HG03196 (cell line): ENCODE data around the gene PPIL6.

Experiments
- ATAC-seq: cut with Tn5 transposase; IDR thresholded peaks from one replicate; pipeline ENCODE4 v1.9.1; 2021; ENCODE audit not compliant: unreplicated experiment

The PPIL6 gene

DNA sequence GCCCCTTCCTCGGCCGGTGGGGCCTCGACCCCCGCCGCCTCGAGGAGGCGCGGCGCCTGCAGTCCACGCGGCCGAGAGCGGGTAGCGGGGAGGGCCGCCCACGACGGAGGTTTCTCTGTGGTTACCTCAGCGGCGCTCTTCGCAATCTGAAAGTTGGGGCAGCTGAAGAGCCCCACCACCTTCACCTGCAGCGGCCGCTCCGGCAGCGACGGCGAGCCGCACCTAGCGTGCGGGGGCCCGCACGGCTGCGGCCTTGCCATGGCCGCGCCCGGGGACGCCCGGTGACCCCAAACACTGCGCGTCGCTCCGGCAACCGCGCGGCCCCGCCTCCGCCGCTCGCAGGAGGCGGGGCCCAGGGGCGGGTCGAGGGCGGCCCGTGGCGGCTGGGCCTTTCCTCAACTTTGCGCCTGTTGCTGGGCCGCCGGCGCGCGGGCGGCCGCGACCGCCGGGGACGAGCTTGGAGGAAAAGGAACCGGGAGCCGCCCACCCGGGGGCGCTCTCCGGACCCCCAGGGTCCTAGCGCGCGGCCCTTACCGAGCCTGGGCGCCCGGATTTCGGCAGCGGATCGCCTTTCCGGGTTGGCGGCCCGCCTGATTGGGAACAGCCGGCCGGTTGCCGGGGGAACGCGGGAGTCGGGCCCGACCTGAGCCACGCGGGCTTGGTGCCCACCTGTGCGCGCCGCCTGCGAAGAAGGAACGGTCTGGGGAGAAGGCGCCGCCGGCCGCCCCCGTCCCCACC, at the start of gene PPIL6, which contains the start of gene SMPD2:
PPIL6 (minus strand) TSS at position 298 of the 738 bp plus-strand sequence; CDS start at position 260, 38 bp downstream.
SMPD2 (plus strand) TSS at position 394 of the 738 bp plus-strand sequence. CDS start 398 bp downstream, outside the sequence.
- peak; percentile 83 for ATAC-seq

DNA sequence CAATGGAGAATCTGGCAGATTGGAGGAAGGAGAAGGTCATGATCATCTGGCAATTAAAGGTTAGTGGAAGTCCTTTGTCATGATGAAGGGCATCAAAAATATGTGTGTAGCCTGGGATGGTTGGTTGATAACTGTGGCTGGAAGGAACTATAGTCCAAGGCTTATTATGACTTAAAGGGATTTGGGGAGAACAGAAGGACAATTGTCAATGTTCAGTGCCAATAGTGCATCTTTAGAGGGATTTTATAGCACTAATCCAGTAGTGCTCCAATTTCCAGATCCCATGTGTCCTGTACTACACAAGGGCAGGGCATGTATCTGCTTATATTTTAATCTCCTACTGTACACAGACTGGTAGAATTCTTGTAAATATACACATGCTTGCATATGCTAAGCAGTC, 47.6 kb upstream of the PPIL6 start:
- ATAC-seq, result no peak

DNA sequence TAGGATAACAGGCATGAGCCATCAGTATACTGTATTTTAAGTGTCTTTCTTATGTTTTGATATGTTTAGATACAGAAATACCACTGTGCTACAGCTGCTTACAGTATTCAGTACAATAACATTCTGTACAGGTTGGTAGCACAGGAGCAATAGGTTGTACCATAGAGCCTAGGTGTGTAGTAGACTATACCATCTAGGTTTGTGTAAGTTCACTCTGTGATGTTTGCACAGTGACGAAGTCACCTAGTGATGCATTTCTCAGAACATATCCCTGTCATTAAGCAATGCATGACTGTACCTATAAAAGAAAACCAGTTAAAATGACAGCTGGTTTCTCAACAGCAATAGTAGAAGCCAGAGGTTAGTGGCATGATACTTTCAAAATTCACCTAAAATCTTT, 45.6 kb upstream of the PPIL6 start:
- no peak for ATAC-seq

DNA sequence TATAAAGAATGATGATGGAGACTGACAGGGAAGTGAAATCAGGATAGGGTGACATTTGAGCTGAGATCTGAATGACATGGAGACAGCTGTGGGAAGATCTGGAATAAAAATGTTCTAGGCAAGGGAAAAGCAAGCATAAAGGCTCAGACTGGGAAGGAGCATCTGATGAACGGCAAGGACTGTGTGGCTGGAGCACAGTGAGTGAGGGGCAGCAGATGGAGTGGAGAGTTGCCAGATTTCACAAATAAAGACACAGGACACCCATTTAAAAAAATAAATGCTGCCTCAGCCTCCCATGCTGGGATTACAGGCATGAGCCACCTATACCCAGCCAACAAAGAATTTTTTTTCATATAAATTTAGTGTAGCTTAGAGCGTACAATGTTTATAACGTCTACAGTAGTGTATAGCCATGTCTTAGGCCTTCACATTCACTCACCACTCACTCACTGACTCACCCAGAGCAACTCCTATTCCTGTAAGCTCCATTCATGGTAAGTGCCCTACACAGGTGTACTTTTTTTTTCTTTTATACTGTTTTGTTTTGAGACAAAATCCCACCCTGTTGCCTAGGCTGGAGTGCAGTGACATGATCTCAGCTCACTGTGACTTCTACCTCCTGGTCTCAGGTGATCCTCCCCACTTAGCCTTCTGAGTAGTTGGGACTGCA, 45.0 kb upstream of the PPIL6 start:
- no peak for ATAC-seq

DNA sequence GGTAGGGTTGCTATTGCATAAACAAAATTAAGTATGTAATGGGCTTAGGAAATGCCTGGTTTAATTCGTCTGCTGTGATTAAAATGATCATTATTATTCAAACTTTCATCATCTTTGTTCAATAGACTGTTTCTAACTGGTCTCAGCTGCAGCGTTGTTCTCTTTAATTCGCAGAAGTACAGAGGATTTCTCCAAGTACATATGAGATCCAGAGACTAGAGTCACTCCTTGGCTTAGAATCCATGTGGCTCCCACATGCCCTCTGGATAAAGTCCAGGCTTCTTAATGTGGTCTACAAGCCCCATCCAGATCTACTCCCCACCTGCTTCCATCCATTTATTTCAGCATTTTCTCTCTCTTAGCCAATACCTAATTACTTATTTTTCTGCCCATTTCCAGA, 43.7 kb upstream of the PPIL6 start:
- no peak for ATAC-seq

DNA sequence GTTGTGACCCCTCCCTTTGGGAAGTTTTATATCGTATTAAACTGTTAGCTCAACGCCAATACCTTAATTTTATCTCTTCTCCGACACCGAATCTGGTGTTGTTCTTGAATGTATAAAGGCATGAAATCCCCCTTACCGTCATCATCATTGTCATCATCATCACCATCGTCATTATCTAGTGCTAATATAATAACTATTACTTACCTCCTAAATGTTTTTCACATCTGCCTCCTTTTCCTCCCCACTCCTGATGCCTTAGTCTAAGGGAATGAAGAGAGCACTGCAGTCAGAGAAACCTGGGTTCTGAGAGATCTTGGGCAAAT, 43.3 kb upstream of the PPIL6 start:
- ATAC-seq, result peak; percentile 10

DNA sequence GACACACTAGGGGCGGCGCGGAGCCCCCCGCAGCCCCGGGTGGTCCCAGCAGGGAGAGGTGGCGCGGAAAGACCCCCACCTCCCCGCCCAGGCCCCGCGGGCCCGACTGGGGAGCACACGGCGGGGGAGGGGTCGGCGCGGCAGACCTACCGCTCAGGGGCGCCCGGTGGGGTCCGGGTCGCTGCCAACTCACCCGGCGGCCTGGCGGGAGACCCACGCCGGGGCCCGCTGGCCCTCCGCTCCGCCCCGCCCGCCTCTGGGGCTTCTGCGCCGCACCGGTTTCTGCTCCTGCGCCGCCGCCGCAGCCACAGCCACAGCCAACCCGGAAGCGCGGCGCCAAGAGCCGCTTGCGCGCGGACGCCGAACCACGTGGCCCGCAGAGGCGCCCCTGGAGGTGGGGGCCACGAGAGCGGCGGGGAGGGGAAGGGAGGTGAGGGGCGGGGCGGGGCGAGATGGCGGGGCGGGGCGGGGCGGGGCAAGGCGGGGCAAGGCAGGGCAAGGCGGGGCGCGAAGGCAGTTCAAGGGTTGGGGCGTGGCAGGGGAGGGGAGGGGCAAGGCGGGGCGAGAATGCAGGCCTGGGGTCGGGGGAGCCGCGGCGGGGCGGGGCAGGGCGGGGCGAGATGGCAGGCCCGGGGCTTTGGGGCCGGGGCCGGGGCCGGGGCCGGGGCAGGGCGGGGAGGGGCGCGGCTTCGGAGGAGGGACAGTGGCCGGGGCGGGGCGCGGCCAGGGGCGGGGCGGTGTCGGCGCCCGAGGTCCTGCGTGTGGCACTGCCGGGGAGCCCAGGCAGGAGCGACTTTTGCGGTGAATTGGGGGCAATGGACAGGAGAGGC, 42.7 kb upstream of the PPIL6 start, which contains the start of gene ZBTB24:
ZBTB24 (minus strand) TSS at position 315 of the 830 bp plus-strand sequence. CDS start 1,193 bp downstream, outside the sequence.
- ATAC-seq, result peak; percentile 82

DNA sequence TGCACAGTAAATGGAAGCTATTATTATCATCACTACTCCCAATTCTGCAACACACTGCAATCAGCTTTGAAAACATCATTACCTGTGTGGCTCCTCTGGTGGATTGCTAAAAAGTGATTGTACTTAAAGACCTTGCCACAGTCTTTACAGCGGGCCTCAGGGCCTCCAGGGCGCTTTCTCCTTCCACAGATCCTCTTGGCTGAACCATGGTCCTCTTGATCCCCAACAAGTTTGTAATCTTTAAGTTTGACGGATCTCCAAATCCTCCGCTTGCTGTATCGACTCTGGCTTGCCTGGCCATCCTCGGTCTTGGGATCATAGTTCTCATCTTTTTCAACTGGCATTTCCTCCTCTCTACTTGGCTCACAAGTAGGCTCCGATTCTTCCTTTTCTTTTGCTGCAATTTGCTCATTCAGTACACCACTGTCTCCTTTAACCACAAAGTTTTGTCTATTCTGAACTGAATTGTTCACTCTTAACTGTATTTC, 40.6 kb upstream of the PPIL6 start:
- no peak for ATAC-seq

DNA sequence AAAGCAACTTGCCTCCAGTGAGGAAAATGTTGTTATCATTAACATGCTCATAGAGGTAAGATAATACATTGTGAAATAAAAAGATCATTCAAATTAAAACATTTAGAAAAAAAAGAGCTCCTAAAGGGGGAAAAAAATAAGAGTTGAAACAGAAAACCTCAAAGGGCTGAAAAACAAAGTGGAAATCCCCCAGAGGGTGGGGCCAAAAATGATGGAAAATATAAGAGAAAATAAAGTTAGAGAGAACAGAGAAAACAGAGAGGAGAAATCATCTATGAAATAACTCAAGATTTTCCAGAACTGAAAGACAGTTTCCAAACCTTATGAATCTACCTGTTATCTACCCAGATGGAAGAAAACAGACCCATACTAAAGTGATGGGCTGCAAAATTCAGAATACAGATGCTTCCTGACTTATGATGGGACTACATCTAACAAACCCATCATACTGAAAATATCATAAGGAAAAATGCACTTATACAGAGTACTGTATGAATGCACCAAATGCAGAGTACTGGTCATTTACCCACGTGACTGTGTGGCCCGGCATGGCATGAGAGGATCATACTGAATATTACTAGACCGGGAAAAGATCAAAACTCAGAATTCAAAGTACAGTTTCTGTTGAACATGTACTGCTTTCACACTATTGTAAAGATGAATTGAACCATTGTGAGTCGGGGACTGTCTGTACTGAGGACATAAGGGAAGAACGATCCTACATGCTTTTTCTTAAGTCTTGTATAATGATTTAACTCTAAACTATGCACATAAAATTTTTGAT, 38.6 kb upstream of the PPIL6 start:
- no peak for ATAC-seq

DNA sequence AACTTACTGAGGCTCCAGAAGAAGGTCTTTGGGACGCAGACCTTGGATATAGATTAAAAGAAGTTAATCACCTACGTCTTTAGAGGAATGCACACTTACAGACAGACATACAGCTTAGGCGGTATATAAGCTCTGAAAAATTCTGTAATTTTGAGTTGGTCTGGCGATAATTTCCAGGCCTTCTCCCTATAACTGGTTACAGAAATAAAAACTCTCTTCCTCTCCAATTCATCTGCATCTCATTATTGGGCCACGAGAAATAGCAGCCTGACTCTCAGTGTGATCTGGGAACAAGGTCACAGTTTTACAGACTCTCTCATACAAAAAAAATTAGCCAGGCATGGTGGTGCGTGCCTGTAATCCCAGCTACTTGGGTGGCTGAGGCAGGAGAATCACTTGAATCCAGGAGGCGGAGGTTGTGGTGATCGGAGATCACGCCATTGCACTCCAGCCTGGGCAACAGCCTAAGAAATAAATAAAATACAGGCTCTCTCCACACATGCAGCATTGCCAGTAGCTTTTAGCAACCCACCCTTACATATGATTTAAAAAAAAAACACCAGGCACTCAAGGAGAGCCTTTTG, 37.9 kb upstream of the PPIL6 start:
- ATAC-seq, result no peak

DNA sequence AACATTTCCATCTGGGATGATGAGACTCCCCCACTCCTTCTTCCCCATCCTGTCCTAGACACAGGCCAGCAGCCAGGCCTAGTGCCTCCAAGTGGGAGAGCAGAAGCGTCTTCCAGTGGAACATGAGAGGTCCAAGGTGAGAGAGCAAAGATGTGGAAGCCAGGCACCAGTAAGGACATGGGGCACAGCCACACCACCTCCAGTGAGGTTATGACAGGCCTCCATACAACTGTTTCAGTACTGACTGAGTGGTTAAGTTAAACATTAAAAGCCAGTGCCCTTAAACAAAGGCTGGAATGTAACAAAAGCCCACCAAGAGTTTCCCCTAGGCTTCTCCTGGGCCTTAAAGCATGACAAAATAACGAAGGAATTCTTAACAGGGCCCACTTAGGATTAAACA, 37.3 kb upstream of the PPIL6 start:
- peak; percentile 42 for ATAC-seq

DNA sequence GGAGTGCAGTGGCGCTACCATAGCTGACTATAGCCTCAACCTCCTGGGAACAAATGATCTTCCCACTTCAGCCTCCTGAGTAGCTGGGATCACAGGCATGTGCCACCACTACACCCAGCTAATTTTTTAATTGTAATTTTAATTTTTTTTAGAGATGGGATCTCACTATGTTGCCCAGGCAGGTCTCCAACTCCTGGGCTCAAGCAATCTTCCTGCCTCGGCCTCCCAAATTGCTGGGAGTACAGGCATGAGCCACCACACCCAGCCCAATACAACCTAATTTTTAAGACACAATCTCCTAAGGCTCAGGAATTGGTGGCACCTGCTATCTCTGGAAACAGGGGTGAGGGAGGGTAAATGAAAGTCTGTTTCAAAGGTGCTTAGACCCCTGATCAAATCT, 36.8 kb upstream of the PPIL6 start:
- ATAC-seq, result no peak

DNA sequence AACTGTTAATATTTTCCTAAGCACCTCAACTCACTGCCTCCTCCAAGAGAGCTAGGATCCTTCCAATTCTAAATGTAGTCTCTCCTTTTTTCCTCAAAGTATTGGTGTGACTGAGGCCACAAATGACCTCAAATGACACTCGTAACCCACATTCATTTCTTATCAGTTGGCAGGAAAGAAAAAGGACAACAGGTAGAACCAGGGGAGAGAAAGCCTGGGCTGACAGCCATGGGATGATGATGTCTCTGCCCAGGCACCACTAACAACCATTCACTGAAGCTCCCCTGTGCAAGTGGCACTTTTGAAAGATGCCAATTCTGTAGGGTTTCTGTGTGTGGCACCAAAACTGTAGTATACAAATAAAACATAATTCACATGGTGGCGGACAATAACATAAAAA, 35.2 kb upstream of the PPIL6 start:
- no peak for ATAC-seq

DNA sequence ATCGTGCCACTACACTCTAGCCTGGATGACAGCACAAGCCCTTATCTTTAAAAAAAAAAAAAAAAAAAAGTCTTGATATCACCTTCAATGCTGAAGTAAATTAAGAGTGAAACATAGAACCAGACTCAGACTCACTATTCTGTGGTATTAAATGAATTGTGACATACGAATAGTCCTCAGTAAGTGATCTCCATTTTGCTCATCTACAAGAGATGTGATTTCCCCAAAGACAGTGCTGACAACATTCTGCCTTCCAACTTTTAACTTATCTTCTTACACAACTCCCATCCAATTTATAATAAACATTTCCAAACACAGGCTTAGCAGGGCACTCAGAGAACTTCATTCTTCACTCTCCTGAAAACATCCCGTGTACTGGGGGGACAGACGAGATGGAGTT, 34.6 kb upstream of the PPIL6 start:
- no peak for ATAC-seq

DNA sequence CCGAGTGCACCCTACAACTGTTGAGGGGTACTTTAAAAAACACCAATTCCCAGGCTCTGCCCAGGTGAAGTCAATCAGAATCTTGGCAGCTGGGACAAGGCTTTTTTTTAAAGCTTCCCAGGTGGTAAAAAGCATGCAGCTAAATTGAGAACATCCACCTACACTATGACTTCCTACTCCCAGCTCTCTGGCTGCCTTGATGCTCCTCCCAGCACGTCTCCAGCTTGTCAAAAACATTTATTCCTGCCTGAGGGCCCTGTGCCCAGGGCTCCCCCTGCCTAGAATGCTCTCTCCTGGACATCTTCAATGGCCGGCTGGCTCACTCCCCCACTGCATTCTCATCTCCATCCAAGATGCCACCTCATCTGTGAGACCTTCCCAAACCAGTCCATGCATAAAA, 32.7 kb upstream of the PPIL6 start:
- ATAC-seq, result no peak

DNA sequence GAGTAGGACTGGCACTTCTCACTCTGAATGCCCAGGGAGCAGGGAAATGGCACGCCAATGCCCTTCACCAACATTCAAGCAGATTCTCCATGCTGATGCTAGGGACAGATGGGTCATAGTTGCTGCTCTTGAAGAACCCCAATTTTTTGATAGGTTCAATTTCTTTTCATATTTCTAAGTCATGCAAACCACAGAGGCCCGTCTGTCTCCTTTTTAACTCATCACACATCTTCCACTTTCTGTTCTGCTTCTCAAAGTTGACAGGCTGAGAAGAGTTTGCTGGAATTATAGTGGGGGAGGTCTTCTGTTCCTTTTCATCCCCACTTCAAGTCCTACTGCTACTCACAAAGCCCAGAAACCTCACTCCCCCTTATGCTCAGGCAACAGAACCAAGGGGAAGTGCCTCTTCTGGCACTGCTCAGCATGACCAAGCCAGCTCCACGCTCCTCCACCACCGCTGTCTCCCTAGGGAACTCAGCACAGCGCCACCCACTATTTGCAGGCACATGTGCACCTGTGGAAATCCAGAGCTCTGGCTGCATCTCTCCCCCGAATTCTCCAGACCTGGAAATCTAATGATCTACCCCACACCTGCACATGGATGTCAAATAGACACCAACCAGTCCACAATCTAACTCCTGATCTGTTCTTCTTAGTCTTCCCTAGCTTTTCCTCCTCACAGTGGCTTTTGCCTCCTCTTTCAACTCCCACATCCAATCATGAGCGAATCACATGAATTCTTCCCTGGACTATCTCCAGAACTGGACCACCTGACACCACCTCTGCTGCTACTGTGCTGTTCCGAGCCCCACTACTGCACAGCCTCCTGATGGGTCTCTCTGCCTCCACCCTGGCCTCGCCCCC, 31.9 kb upstream of the PPIL6 start:
- ATAC-seq, result peak; percentile 77

DNA sequence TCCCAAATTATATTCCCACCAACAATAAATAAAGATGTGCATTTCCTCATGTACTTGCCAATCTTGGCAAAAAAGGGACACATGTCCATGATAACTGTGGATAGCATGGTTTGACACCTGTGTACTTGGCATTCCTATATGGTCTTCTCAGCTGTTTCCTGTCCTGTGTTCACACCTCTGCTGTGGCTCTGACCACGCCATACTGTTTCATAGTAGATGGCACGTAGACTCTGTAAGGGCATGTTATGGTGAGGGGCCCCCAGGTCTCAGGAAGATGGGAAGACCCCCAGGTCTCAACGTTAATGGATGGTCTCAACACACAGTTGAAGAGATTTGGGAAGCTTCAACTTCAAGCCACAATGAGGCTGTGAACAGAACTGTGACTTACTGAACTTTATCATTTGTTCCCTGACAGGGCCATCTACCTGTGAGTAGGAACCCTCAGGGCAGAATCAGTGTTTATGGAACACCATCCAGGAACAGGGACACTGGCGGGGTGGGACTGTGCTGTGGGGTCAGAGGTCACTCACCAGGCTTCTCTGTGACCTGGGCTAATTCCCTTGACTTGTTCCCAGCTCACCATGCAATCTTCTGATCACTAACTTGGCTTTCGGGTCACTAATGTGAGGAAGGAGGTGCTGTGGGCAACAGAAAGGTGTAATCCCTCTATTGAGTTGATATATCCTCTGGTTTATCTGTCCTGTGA, 30.8 kb upstream of the PPIL6 start:
- ATAC-seq, result no peak

DNA sequence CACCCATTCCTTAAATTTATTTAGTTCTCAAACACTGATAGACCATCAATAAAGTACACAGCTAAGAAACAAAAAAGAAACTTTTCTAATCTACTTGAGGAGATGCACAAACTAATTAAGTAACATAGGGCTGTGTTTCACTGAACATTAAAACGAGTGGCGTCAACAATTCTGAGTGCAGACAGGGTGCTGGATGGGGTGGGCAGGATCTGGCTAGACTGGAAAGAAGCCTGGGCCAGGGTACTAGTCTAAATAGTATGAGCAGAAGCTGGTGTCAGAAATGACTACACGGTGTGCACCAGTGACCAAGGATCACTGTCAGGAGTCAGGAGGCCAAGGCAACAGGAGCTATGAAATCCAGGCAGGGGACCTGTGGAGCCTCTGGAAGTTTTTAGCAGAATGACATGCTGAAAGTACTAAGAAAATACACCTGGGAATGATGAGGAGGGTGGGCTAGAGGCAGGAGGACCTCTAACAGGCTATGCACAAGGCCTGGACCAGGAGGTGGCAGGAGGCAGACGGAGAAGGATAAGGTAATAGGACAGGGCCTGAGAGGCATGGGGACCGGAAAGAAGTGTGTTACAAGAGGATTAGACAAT, 29.3 kb upstream of the PPIL6 start:
- ATAC-seq, result no peak
